ENCODE results near the gene TRHDE.

DNA sequence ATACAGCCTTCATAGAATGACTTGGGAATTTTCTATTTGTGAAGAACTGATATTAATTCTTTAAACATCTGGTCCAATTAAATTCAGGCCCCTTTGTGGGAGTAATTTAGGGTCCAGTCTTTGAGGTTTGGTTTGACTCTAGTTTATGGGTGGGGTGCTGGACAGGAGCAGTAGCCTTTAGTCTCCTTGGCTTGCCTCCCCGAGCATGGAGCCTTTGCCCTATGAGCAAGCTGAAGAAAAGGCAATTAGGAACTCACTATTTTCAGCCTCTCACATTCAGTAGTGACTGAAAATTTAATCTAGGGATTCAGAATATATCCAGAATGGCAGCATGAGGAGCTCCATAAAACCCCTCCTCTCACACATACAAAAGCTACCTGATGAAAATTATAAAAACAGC, 161.1 kb downstream of the TRHDE start:
- TF ChIP-seq CTCF (tag by site-specific recombination; IDR thresholded peaks at IDR 0.05) (no peak), ZNF404 (tag by site-specific recombination; IDR thresholded peaks at IDR 0.05) (no peak), ZNF76 (tag by site-specific recombination; IDR thresholded peaks at IDR 0.05; ENCODE audit: borderline replicate concordance, low read depth) (no peak), YY1 (tag by site-specific recombination; IDR thresholded peaks at IDR 0.05) (no peak), ZNF529 (tag by site-specific recombination; IDR thresholded peaks at IDR 0.05; ENCODE audit: insufficient replicate concordance) (no peak), BCL11A (tag by site-specific recombination; IDR thresholded peaks at IDR 0.05; ENCODE audit: low read depth) (no peak), SETDB1 (IDR thresholded peaks at IDR 0.05; ENCODE audit: insufficient read length, low read length) (no peak), GFI1B (tag by site-specific recombination; IDR thresholded peaks at IDR 0.05) (no peak), INSM2 (tag by site-specific recombination; IDR thresholded peaks at IDR 0.05) (no peak)
